HepG2 (cell line): ENCODE results near the gene ADSS1. TPM values are rescaled to one million over a fixed set of nuclear protein-coding genes. Genes with fewer than 3 reads are reported as not detected.
A peak's percentile ranks its signal among the peaks of the same experiment; 100 is the strongest.

Experiments
- CCDC6 ChIP-seq: sonication (generic); formaldehyde crosslinking; IDR thresholded peaks from 2 replicates; pipeline ENCODE4 v1.8.1; 2022; ENCODE audit warnings: mild to moderate bottlenecking, missing genetic modification reagents, moderate library complexity
- HDAC1 ChIP-seq: sonication (generic); formaldehyde crosslinking; IDR thresholded peaks from 2 replicates; pipeline ENCODE4 v1.5.1; 2020; ENCODE audit warnings: mild to moderate bottlenecking, missing genetic modification reagents
- KDM5A ChIP-seq: fragments of 200-600 bp; sonication (generic); IDR thresholded peaks from 2 replicates; pipeline ENCODE4 v1.7.0; 2018; ENCODE audit warnings: antibody characterized with exemption, mild to moderate bottlenecking, low read length, borderline replicate concordance
- NAIF1 ChIP-seq: sonication (generic); formaldehyde crosslinking; IDR thresholded peaks from 2 replicates; pipeline ENCODE4 v1.5.0; 2020; ENCODE audit warnings: mild to moderate bottlenecking, missing genetic modification reagents, borderline replicate concordance
- ZMAT5 ChIP-seq: sonication (generic); formaldehyde crosslinking; IDR thresholded peaks from 2 replicates; pipeline ENCODE4 v1.5.0; 2020; ENCODE audit warnings: mild to moderate bottlenecking, low read depth, missing genetic modification reagents, borderline replicate concordance
- polyA plus RNA-seq, 8 experiments: library from polyadenylated mRNA; depleted of rRNA in 3 of 8; stranded (reverse) in 7 of 8; unstranded in 1 of 8; fragments of >200 nt; fragmentation: Illumina TruSeq in 4 of 8; extraction: Trizol in 4 of 8; gene quantifications; 2 replicates each; pipeline versions ENCODE4 v1.2.1 to v1.2.3, GENCODE V29; 2011 to 2016; ENCODE audit warnings: low read depth in 4 of 8, missing spikeins in 1 of 8, mixed read lengths in 1 of 8; ENCODE audit not compliant: insufficient read depth in 1 of 8
- total RNA-seq, 5 experiments: library from RNA; depleted of rRNA; stranded (reverse); fragments of >200 nt; fragmentation: Illumina TruSeq; extraction: Trizol; gene quantifications; 2 replicates each; pipeline ENCODE4 v1.2.3, GENCODE V29; 2016; ENCODE audit warnings: low read depth in 1 of 5
- TF ChIP-seq, protein P1 (sequence below): sonication (generic); formaldehyde crosslinking; IDR thresholded peaks from 2 replicates; pipeline ENCODE4 v1.4.0; 2020; ENCODE audit warnings: low read depth, mild to moderate bottlenecking, missing genetic modification reagents
- TF ChIP-seq, protein P2 (sequence below): sonication (generic); formaldehyde crosslinking; conservative IDR thresholded peaks from 2 replicates; pipeline ENCODE4 v1.4.0; 2020; ENCODE audit warnings: missing genetic modification reagents
- TF ChIP-seq, protein P3 (sequence below): sonication (generic); formaldehyde crosslinking; IDR thresholded peaks from 2 replicates; pipeline ENCODE4 v1.5.0; 2020; ENCODE audit warnings: mild to moderate bottlenecking, missing genetic modification reagents, borderline replicate concordance

ADSS1 gene
- total and polyA plus RNA-seq, 2 of the 13 experiments (the other 11 are each of a cell fraction or from before 2014, with no cell fraction given), result 1.0 to 36.7 TPM

DNA sequence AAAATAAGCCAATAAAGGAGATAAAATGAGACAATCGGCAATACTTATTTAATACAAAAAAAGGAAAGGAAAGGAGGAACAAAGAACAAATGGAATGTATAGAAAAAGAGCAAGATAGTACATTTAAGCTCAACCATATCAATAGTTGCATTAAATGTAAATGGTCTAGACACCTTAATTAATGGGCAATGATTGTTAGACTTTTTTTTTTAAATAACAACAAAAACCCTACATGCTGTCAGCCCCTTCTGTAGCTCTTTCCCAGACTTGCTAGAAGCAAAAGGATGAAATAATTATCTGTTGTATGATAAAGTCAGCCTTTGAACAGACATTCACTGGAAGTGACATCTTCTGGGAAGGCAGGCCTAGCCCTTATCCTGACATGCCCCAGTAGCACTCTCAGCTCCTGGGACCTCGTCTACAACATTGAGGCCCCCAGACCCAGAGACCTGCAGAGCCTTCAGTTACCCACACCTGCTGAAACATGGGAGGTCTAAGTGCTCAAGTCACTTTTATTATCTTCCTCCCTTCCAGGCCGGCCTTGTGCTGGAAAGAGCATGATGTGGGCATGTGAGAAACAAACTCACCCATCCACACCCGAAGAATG is 42.3 kb downstream of the ADSS1 start (continued):
- TF ChIP-seq, protein P1, sequence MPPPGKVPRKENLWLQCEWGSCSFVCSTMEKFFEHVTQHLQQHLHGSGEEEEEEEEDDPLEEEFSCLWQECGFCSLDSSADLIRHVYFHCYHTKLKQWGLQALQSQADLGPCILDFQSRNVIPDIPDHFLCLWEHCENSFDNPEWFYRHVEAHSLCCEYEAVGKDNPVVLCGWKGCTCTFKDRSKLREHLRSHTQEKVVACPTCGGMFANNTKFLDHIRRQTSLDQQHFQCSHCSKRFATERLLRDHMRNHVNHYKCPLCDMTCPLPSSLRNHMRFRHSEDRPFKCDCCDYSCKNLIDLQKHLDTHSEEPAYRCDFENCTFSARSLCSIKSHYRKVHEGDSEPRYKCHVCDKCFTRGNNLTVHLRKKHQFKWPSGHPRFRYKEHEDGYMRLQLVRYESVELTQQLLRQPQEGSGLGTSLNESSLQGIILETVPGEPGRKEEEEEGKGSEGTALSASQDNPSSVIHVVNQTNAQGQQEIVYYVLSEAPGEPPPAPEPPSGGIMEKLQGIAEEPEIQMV (CRISPR knock-in tag), result no peak
- TF ChIP-seq NAIF1 (CRISPR knock-in tag), result no peak; the same call in 1 of the 2 replicates
- TF ChIP-seq, protein P2, sequence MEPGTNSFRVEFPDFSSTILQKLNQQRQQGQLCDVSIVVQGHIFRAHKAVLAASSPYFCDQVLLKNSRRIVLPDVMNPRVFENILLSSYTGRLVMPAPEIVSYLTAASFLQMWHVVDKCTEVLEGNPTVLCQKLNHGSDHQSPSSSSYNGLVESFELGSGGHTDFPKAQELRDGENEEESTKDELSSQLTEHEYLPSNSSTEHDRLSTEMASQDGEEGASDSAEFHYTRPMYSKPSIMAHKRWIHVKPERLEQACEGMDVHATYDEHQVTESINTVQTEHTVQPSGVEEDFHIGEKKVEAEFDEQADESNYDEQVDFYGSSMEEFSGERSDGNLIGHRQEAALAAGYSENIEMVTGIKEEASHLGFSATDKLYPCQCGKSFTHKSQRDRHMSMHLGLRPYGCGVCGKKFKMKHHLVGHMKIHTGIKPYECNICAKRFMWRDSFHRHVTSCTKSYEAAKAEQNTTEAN (CRISPR knock-in tag), result no peak
- TF ChIP-seq, protein P3, sequence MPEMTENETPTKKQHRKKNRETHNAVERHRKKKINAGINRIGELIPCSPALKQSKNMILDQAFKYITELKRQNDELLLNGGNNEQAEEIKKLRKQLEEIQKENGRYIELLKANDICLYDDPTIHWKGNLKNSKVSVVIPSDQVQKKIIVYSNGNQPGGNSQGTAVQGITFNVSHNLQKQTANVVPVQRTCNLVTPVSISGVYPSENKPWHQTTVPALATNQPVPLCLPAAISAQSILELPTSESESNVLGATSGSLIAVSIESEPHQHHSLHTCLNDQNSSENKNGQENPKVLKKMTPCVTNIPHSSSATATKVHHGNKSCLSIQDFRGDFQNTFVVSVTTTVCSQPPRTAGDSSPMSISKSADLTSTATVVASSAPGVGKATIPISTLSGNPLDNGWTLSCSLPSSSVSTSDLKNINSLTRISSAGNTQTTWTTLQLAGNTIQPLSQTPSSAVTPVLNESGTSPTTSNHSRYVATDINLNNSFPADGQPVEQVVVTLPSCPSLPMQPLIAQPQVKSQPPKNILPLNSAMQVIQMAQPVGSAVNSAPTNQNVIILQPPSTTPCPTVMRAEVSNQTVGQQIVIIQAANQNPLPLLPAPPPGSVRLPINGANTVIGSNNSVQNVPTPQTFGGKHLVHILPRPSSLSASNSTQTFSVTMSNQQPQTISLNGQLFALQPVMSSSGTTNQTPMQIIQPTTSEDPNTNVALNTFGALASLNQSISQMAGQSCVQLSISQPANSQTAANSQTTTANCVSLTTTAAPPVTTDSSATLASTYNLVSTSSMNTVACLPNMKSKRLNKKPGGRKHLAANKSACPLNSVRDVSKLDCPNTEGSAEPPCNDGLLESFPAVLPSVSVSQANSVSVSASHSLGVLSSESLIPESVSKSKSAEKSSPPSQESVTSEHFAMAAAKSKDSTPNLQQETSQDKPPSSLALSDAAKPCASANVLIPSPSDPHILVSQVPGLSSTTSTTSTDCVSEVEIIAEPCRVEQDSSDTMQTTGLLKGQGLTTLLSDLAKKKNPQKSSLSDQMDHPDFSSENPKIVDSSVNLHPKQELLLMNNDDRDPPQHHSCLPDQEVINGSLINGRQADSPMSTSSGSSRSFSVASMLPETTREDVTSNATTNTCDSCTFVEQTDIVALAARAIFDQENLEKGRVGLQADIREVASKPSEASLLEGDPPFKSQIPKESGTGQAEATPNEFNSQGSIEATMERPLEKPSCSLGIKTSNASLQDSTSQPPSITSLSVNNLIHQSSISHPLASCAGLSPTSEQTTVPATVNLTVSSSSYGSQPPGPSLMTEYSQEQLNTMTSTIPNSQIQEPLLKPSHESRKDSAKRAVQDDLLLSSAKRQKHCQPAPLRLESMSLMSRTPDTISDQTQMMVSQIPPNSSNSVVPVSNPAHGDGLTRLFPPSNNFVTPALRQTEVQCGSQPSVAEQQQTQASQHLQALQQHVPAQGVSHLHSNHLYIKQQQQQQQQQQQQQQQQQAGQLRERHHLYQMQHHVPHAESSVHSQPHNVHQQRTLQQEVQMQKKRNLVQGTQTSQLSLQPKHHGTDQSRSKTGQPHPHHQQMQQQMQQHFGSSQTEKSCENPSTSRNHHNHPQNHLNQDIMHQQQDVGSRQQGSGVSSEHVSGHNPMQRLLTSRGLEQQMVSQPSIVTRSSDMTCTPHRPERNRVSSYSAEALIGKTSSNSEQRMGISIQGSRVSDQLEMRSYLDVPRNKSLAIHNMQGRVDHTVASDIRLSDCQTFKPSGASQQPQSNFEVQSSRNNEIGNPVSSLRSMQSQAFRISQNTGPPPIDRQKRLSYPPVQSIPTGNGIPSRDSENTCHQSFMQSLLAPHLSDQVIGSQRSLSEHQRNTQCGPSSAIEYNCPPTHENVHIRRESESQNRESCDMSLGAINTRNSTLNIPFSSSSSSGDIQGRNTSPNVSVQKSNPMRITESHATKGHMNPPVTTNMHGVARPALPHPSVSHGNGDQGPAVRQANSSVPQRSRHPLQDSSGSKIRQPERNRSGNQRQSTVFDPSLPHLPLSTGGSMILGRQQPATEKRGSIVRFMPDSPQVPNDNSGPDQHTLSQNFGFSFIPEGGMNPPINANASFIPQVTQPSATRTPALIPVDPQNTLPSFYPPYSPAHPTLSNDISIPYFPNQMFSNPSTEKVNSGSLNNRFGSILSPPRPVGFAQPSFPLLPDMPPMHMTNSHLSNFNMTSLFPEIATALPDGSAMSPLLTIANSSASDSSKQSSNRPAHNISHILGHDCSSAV (CRISPR knock-in tag), result no peak
- TF ChIP-seq CCDC6 (CRISPR knock-in tag), result no peak
- TF ChIP-seq KDM5A, result peak; percentile 66; the same call in 1 of the 2 replicates
- peak; percentile 25; the same call in 1 of the 2 replicates for TF ChIP-seq HDAC1
- TF ChIP-seq ZMAT5, result no peak
